Measurements from ENCODE around the gene ABCA13.

Gene ABCA13

GRCh38 chr7:48548667-48549066 is 377.4 kb downstream of the ABCA13 start:
- DNase-seq: no peak

DNA sequence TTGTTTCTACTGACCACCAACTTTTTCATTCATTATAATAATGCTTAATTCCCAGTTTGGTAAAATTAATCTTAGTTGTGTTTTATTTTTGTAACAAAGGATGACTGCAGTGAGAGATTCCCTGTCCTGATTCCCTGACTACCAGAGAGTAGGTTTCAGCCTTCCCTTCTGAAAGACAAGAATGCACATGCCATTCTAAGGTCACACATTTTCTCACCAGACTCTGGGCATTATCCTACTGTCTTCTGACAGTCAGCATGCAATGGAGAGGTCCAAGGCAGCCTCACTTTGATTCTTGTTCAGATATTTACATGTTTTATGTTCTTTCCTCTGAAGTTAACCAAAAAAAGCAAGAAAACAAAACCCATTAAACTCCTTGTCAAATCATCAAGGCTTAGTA is 380.4 kb downstream of the ABCA13 start:
- no peak for DNase-seq

DNA sequence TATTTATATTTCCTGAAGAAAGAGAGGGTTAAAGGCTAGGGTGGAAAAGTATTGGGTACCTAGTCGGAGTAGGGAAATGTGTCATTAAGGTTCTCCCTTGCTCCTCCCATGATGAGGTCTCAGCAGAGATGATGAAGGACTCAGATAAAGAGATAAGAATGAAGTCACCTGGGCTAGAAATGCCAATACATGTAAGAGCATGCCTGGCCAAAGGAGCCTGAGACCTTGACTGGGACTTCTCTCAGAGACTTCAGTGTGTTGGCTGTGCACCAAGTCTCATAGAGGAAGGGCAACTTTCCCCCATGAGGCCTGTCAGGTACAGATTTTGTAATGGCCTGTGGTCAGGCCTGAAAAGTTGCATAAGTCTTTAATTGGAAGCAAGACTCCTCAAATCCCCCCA is 392.1 kb downstream of the ABCA13 start:
- DNase-seq: no peak

DNA sequence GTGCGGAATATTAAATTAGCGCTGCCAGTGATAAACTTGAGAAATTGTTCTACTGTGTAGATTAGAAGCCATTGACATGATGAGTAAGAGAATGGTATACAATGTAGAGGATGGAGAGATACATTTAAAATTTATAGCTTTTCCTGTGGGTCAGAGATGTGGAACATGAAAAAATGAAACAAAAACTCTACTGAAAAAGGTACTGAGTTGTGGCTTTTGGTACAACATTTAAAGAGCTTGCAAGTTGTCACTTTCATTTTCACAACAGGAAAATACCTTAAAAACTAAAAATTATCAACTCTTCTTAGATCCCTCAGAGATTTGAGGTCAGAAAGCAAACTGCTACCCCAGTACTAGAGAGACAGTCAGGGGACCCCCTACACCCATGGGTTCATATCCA is 404.3 kb downstream of the ABCA13 start:
- no peak for DNase-seq

DNA sequence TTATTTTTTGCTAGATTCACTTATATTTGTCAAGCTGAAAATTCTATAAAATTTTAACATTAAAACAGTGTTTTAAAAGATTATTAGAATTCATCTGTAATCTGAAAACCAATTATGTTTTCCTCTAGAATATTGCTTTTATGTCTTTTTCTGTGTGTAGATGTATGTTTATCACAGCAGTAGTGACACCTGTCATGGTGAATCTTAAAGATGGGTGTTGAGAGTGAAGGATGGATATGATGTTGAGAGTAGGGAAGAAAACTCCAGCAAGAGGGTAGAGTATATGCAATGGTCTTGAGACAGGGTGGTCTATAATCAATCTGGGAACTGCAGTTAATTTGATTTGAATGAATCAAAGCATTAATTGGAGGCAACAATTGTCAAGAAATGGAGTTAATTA is 416.2 kb downstream of the ABCA13 start:
- no peak for DNase-seq

- DNase-seq: no peak
Measured at GRCh38 chr7:48594349-48594748, 423.1 kb downstream of the ABCA13 start.

DNA sequence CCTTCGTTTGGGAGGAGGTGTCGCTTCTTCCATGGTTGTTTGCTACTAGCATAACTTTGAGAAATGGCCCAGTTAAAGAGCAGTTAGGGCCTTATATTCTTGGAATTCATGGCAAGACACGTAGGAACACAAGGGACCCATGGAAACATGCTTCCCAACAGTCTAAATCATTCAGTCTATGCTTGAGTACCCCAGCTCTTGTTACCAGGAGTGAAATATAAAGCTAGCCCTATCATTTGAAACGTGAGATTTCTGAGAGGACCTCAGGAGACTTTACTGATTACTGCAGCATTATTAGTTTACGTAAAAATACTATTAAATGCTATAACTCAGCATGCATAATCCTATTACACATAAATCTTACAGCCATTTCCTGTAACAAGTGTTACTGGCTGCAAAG is 424.5 kb downstream of the ABCA13 start:
- DNase-seq: no peak

DNA sequence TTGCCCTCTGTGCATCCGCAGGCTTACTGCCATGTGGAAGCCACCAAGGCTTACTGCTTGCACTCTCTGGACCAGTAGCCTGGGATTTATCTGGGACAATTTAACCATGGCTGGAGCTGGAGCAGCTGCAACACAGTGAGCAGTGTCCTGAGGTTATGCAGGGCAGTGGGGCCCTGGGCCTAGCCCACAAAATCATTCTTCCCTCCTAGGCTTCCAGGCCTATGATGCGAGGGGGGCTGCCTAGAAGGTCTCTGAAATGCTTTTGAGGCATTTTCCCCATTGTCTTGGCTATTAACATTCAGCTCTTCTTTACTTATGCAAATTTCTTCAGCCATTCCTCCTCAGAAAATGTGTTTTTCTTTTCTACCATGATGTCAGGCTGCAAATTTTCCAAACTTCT is 439.4 kb downstream of the ABCA13 start:
- no peak for DNase-seq

- no peak for DNase-seq
Measured at GRCh38 chr7:48611993-48612392, 440.7 kb downstream of the ABCA13 start.

- DNase-seq: no peak
Measured at GRCh38 chr7:48617508-48617907, 446.2 kb downstream of the ABCA13 start.

- DNase-seq: no peak
Measured at GRCh38 chr7:48617993-48618392, 446.7 kb downstream of the ABCA13 start.

- no peak for DNase-seq
Measured at GRCh38 chr7:48621076-48621475, 449.8 kb downstream of the ABCA13 start.

- DNase-seq: no peak
Measured at GRCh38 chr7:48627164-48627563, 455.9 kb downstream of the ABCA13 start.

- no peak for DNase-seq
Measured at GRCh38 chr7:48628793-48629349, 457.6 kb downstream of the ABCA13 start.

GRCh38 chr7:48634116-48634632 is 462.9 kb downstream of the ABCA13 start:
- DNase-seq: no peak

- no peak for DNase-seq
Measured at GRCh38 chr7:48635796-48636195, 464.5 kb downstream of the ABCA13 start.

GRCh38 chr7:48636391-48637015 is 465.2 kb downstream of the ABCA13 start:
- DNase-seq: no peak

DNA sequence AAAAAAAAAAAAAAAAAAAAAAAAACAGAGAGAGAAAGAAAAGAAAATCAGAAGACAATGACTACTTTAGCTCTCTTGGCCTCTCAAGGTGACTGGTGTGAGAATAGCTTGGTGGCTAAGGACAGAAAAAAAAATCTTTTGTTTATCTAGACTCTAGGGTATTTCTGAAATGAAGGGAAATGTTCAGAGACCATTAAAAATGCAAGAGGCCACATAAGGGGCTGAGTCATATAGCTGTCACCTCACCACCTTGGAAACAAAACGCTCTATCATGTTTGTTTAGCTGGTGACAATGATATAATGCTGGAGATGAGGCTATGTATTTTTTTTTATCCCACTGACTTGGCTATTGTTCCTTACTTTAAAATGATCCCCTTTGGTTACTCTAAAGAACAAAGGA is 466.1 kb downstream of the ABCA13 start:
- no peak for DNase-seq

DNA sequence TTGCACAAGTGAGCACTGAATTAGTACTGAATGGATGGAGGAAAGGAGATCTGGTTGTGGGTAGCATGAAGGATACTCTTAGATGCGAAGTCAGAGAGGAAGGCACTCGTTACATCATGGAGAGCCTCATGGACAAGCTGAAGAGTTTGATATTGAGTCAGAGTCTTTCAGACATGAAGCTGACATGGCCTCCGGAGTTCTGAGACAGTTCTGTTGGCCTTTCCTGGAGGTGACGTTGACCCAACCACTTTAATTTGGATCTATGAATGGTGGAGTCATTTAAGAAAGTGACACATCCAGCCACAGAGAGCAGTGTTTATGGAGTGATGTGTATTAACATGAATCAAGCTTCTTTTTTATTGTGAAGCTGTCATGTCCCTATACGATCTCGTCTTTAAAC is 466.8 kb downstream of the ABCA13 start:
- no peak for DNase-seq

DNA sequence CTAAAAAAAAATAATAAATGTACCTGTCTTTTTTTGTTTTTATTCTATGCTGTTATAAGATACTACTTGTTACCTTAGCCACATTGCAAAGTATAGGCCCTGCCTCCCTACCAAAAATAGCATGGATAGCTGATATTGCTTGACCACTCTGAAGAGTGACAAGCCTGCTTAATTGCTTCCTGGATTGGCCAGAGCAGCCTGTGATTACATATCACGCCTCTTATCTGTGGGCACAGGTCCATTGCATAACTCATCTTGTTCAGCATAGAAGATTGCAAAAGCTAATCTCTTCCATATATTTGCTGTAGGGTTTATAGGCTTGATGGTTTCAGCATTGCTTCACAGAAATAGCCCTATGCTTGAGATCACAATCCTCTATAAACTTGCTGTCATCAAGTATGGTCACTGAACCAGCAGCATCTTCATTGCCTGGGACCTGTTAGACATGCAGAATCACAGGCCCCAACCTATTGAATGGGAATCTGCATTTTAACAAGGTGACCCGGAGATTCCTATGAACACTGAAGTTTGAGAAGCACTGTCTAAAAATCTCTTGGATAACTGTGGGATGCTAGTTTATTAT is 472.3 kb downstream of the ABCA13 start:
- no peak for DNase-seq

DNA sequence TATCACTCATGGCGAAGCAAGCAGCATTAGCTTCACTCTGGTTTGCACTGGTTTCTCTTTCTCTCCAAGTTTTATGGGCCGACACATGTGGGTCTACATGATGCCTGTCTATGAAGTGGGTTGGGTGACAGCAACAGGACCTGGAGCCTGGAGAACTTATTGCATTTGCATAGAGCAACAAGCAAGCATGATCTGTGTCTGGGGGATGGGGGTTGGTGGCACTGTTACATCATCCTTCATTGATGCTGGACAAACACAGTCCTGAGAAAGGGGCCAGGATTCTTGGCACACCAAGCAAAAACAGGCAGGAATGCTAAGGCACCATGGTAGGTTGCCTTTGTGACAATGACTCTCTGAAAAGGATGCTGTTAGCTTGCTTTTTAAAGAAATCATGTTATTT is 486.9 kb downstream of the ABCA13 start:
- DNase-seq: no peak

DNA sequence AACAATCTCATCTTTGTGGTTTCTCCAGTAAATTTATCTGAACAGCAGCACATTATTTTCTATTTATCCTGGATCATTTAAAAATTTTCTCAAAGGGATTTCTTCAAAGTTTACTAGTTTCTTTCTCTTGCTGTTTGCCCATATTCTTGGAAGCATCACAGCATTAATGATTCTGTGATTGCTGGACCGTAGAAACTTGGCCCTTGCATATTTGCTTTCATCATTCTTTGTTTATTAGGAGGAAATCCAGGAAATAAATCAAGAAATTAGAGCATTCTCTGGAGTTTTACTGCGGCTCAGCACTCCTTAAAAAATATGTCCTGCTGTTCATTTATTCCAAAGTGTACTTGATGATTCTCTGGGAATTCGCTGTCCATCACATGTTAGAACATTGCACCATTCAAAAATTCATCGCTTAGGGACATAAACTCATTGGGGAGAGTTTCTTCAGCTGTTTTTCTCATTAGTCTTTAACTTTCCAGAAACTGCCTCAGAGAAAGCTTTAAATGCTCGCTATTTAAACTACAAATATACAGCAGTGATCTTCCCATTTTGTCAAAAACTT is 489.1 kb downstream of the ABCA13 start:
- DNase-seq: no peak

- no peak for DNase-seq
Measured at GRCh38 chr7:48664241-48664640, 493.0 kb downstream of the ABCA13 start.
